Neutrophil (primary cell): ENCODE data around the gene NTSR1.
A peak's percentile ranks its signal among the peaks of the same experiment; 100 is the strongest.

Experiments
- H3K27ac ChIP-seq: fragments of 200-600 bp; sonication (generic); 2 replicates; pipeline ENCODE4 v1.5.1; 2016; ENCODE audit warnings: mild to moderate bottlenecking, moderate library complexity
- H3K27me3 ChIP-seq: fragments of 200-600 bp; sonication (generic); 2 replicates; pipeline ENCODE4 v1.6.0; 2016; ENCODE audit warnings: mild to moderate bottlenecking
- H3K36me3 ChIP-seq: fragments of 200-600 bp; sonication (generic); 2 replicates; pipeline ENCODE4 v1.5.1; 2017
- H3K4me1 ChIP-seq, 2 experiments: fragments of 200-600 bp in 1 of 2; sonication (generic) in 1 of 2; 1 replicate in 1 of 2; 2 replicates in 1 of 2; pipeline versions ENCODE4 v1.5.1 to v1.6.1; 2013 to 2016; ENCODE audit warnings: low read depth in 1 of 2, low read length in 1 of 2, mild to moderate bottlenecking in 1 of 2, moderate library complexity in 1 of 2; ENCODE audit not compliant: control insufficient read depth in 1 of 2, insufficient read depth in 1 of 2
- H3K4me3 ChIP-seq, 2 experiments: fragments of 200-600 bp in 1 of 2; sonication (generic) in 1 of 2; 1 replicate in 1 of 2; 2 replicates in 1 of 2; pipeline ENCODE4 v1.5.1; 2013 to 2016; ENCODE audit warnings: low read depth in 1 of 2, low read length in 1 of 2, mild to moderate bottlenecking in 1 of 2, moderate library complexity in 1 of 2
- H3K9me3 ChIP-seq: fragments of 200-600 bp; sonication (generic); 2 replicates; pipeline ENCODE4 v1.5.1; 2016
- TF ChIP-seq, protein P1 (sequence below): fragments of 200-600 bp; sonication (generic); IDR thresholded peaks from 2 replicates; pipeline ENCODE4 v1.5.1; 2016; ENCODE audit warnings: antibody characterized with exemption

The NTSR1 gene

DNA sequence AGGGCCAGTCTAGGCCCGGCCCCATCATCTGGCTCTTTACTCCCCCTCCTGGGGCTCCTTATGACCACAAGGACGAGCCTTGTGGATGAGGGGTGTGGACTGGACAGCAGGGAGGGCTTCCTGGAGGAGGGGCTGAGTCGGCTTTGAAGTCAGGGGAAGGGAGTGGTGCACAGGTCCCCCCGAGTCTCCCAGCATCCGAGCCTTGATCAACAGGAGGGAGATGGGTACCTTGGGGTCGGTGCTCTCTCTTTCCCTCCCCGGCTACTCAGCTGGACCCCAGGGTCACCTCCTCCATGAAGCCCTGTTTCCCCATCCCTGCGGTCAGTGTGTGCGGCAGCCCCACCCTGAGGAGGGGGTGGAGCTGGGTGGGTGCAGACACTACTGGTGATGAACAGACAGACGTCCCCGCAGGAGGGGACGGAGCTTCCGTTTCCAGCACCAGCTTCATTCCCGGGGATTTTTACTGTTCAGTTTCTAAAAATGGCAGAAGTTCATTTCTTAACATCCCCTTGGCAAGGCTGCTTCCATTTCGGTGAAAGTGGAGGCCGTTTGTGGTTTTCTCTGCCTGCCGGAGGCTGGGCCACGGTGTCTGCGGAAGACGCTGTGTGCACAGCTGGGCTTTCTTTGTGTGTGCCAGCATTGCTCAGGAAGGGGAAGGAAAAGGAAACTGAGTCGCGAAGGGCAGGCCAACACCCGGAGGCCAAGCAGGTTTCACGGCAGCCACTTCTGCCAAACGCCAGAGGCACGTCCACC lies 19.6 kb downstream of the NTSR1 start:
- TF ChIP-seq, protein P1, sequence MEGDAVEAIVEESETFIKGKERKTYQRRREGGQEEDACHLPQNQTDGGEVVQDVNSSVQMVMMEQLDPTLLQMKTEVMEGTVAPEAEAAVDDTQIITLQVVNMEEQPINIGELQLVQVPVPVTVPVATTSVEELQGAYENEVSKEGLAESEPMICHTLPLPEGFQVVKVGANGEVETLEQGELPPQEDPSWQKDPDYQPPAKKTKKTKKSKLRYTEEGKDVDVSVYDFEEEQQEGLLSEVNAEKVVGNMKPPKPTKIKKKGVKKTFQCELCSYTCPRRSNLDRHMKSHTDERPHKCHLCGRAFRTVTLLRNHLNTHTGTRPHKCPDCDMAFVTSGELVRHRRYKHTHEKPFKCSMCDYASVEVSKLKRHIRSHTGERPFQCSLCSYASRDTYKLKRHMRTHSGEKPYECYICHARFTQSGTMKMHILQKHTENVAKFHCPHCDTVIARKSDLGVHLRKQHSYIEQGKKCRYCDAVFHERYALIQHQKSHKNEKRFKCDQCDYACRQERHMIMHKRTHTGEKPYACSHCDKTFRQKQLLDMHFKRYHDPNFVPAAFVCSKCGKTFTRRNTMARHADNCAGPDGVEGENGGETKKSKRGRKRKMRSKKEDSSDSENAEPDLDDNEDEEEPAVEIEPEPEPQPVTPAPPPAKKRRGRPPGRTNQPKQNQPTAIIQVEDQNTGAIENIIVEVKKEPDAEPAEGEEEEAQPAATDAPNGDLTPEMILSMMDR: no peak
- H3K27me3 ChIP-seq: no peaks in the 10 kb centered on the region
- H3K36me3 ChIP-seq: no peaks in the 10 kb centered on the region
- no peaks in the 10 kb centered on the region for H3K9me3 ChIP-seq
- peak overlapping the region; percentile 84 for H3K27ac ChIP-seq
- peaks cover 30 to 38% of the 10 kb centered on the region in 2 experiments for H3K4me1 ChIP-seq
- H3K4me3 ChIP-seq: peak overlapping the region; percentile 47 to 54

DNA sequence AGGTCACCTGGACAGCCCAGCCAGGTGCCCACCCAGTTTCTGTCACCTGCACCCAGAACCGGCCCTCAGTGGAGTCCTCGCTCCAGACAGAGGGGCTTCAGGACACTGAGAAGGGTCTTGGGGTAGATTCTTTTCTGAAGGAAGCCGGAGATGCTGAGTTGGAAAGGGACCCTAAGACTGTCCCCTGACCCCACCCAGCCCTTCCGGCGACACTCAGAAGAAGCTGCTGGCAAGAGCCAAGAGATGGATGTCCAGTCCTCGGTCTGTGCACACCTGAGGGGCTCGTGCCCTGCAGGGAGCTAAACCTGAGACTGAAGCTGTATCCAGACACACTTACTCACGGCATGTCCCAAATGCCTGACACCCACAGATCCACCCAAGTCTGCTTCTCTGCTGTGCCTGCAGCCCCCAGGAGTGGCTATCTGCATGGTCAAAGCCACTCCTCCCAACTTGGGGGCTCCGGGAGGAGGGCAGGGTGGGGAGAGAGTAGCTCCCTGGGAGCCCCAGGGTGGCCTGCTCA lies 20.2 kb downstream of the NTSR1 start:
- no peaks in the 10 kb centered on the region for H3K27me3 ChIP-seq
- H3K4me3 ChIP-seq: peak overlapping the region; percentile 47 to 54
- TF ChIP-seq, protein P1: no peak
- peak overlapping the region; percentile 84 for H3K27ac ChIP-seq
- peaks cover 30 to 38% of the 10 kb centered on the region in 2 experiments for H3K4me1 ChIP-seq
- H3K36me3 ChIP-seq: no peaks in the 10 kb centered on the region
- H3K9me3 ChIP-seq: no peaks in the 10 kb centered on the region

DNA sequence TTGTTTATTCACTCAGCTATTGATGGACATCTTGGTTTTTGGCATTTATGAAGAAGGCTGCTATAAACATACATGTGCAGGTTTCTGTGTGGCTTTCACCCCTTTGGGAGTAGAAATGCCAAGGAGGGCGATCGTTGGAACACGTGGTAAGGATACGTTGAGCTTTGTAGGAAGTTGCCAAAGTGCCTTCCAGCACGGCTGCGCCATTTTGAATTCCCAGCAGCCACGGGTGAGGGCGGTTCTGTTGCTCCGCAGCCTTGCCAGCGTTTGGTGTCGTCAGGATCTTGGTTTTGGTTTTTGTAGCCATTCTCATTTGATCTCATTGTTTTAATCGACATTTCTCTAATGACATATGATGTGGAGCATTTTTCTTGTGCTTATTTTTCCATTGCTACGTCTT lies 21.8 kb downstream of the NTSR1 start:
- Histone ChIP-seq H3K4me3 (peak overlapping the region in 1 of 2 experiments; percentile 6), H3K9me3 (no peaks in the 10 kb centered on the region), H3K27me3 (no peaks in the 10 kb centered on the region), H3K36me3 (no peaks in the 10 kb centered on the region), H3K4me1 (peaks cover 42 to 52% of the 10 kb centered on the region in 2 experiments), H3K27ac (no peak overlapping the region)
- TF ChIP-seq, protein P1: no peak

DNA sequence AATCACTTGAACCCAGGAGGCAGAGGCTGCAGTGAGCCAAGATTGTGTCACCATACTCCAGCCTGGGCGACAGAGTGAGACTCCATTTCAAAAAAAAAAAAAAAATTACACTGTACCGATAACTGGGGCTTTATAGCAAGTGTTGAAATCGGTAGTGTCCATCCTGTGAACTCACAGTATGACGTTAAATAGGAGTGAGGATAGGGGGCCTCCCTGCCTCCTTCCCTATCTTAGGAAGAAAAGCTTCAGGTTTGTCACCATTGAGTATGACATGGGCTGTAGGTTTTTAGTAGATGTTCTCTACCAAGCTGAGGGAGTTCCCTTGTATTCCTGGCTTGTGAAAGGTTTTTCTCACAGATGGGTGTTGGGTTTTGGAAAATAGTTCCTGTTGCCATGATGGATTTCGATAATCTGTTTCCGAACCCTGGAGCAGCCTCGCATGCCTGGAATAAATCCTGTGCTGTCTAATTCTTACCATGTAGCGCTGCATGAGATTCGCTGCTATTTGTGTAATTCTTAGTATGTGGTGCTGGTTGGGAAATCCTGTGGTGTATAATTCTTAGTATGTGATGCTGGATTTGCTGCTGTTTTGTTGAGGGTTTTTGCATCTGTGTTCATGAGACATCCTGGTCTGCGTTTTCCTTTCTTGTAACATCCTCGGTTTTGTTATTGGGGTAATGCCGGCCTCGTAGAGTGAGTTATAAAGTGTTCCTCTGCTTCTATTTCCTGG lies 23.6 kb downstream of the NTSR1 start:
- H3K27ac ChIP-seq: no peak overlapping the region
- no peaks in the 10 kb centered on the region for H3K9me3 ChIP-seq
- H3K27me3 ChIP-seq: no peaks in the 10 kb centered on the region
- H3K4me1 ChIP-seq: peaks cover 43 to 50% of the 10 kb centered on the region in 2 experiments
- TF ChIP-seq, protein P1: no peak
- H3K36me3 ChIP-seq: no peaks in the 10 kb centered on the region
- no peak overlapping the region for H3K4me3 ChIP-seq

DNA sequence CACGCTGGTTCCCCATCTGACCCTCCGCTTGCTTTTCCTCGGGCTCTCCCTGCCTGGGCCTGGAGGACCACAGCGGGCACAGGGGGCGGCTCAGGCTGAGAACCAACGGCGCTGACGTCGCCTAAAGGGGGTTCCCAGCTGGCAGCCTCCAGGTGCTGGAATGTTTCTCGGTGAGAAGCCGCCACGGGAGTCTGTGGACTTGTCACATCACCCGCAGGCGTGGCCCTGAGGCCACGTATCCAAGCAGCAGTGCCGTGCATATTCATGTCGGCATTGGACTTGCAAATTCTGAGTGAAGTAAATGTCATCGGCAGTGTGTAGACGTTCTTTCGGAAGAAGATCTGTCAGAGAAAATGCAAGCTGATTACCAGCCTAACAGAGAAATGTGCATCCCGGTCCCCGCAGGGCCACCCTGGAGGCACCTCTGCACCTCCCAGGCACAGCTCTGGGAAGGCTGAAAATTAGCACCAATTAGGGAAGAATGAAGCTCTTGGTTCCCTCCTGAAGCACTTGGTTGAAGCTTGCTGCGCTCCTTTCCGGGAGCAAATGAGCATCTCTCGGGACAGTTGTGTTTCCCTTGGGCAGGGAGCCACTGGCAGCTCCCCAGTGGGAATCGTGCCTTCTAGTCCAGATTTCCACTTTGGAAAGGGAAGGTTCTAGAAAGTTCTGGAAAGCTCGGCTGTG lies 24.3 kb downstream of the NTSR1 start:
- no peak overlapping the region for H3K27ac ChIP-seq
- no peaks in the 10 kb centered on the region for H3K27me3 ChIP-seq
- TF ChIP-seq, protein P1: no peak
- no peaks in the 10 kb centered on the region for H3K36me3 ChIP-seq
- H3K9me3 ChIP-seq: no peaks in the 10 kb centered on the region
- H3K4me3 ChIP-seq: no peak overlapping the region
- peaks cover 35 to 42% of the 10 kb centered on the region in 2 experiments for H3K4me1 ChIP-seq
